HG03097 (cell line): ENCODE data around the gene ECHS1.
"Not testable (repeated sequence)": the region's sequence is repeated elsewhere in the genome, so short reads cannot be mapped to it uniquely, and the experiment has no call there.

Experiments
- ATAC-seq: cut with Tn5 transposase; IDR thresholded peaks from one replicate; pipeline ENCODE4 v1.9.1; 2021; ENCODE audit not compliant: unreplicated experiment, low FRiP score

ECHS1 gene

GRCh38 chr10:133373174-133374090 lies at the start of gene ECHS1:
ECHS1 (minus strand) TSS chr10:133373354; CDS start chr10:133373333, 21 bp downstream.
- ATAC-seq, result peak; percentile 93

DNA sequence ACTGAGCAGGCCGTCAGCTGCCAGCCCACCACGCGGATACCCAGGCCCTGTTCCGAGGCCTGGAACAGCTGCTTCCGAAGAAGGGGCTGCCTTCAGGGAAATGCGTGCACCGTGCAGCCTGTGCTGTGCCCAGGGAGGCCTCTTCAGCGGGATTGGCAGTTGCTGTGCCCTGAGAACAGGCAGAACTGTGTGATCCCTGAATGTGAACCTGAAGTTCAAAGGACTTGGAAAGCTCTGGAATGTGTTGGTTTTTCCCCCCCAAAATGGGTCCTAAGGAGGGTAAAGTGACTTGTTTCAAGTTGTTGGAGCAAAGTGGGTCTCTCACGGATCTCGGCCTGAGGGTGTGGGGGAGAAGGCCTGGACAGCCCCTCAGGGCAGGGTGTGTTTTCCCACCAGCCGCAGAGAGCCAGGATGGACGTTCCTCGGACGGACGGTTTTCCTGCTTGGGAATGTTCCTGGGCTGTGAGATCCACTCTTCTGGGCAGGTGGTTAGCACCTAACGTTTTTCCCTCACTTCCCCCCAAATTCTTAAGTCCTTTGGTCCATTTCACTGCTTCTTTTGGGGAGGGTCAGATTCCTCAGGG lies 49.2 kb upstream of the ECHS1 start:
- no peak for ATAC-seq

- ATAC-seq, result no peak
Observed at GRCh38 chr10:133421336-133422222, 48.4 kb upstream of the ECHS1 start.

- ATAC-seq, result no peak
Observed at GRCh38 chr10:133420579-133420978, 47.4 kb upstream of the ECHS1 start.

DNA sequence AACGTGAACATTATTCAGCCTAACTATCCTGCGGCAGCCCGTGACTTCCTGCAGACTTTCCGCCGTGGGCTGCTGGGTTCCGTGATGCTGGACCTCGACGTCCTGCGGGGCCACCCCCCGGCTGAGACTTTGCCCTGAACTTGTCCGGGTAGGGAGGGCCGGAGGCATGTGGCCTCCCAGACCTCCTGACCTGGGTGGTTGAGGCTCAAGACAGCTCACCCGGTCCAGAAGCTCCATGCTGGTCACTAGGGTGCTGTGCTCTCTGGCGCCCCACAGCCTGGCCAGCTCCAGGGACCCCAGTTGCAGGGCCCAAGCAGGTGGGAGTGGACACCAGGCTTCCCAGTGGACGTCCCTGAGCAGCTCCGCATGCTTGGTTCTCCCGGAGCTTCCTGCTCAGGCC lies 46.9 kb upstream of the ECHS1 start:
- no peak for ATAC-seq

DNA sequence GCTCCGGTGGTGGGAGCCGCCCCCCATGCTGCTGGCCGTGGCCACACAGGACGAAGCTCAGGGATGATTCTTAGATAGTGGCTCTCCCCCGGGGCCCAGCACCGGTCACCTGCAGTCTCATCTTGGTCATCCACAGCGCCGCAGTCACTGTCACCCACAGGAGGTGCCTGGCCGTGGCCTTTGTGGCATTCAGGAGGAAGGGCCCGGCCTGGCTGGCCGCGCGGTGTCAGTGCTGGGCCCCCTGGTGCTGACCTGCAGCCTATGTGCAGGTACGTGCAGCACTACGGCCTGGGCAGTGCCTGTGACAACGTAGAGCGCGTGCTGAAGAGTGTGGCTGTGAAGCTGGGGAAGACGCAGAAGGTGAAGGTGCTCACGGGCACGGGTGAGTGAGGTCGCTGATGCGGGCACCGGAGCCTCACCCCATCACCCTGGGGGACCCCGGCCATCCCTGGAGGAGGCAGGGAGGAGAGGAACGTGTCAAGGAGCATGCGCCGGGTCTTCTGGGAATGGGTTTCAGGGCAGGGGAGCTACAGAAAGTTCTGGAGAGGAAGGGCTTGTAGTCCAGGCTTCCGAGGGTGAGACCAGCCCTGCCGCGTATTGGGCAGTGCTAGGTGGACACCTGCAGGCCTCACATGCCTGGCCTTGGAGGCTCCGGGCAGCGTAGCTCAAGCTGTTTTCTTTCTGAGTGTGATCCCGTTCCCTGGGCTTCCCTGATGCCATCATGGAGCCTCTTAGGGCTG lies 46.2 kb upstream of the ECHS1 start:
- ATAC-seq, result no peak

- ATAC-seq, result no peak
Observed at GRCh38 chr10:133418289-133418993, 45.3 kb upstream of the ECHS1 start.

DNA sequence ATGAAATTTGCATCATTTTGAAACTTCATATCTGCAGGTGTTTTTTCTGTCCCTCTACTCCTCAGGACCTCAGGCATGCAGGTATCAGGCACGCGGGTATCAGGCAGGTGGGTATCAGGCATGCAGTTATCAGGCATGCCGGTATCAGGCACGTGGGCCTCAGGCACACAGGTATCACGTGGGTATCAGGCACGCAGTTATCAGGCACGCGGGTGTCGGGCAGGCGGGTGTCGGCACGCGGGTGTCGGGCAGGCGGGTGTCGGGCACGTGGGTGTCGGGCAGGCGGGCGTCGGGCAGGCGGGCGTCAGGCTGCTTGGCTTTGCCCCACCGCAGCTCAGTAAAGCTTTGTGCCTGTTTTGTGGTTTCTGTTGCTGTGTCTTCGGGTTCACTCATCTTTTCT lies 42.6 kb upstream of the ECHS1 start:
- no peak for ATAC-seq

DNA sequence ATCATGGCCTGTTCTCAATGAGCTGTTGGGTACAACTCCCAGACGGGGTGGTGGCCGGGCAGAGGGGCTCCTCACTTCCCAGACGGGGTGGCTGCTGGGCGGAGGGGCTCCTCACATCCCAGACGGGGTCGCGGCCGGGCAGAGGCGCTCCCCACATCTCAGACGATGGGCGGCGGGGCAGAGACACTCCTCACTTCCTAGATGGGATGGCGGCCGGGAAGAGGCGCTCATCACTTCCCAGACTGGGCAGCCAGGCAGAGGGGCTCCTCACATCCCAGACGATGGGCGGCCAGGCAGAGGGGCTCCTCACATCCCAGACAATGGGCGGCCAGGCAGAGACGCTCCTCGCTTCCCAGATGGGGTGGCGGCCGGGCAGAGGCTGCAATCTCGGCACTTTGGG lies 41.2 kb upstream of the ECHS1 start:
- ATAC-seq, result not testable (repeated sequence)

- no peak for ATAC-seq
Observed at GRCh38 chr10:133412381-133412711, 39.2 kb upstream of the ECHS1 start.

DNA sequence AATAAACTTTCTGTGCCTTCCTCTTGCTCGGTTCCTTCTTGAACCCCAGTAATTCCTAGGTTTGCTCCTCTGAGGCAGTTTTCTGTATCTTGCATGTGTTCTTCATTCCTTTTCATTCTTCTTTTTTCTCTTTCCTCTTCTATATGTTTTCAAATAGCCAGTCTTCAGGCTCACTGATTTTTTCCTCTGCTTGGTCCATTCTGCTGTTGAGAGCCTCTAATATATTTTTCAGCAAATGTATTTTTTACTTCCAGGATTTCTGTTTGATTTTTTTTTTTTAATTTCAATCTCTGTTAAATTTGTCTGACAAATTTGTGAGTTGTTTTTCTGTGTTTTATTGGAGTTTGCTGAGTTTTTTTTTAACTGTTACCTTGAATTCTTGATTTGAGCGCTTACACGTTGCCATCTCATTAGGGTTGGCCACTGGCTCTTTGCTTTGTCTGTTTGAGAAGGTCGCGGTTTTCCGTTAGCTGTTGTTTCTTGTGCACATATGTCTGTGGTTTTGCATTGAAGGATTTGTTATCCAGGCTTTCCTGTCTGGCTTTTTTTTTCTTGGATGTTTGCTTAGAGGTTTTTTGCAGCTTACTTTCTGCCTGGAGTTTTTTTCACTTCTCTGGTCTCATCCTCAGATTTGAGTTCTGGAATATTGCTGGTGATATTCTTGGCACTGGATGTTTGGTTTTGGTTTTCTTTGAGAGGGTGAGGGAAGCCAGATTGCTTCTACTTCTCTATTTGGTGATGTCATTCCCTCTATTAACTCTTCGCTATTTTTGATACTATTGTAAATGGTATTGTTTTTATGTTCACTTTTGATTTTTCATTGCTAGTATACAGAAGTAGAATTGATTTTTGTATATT lies 38.6 kb upstream of the ECHS1 start:
- ATAC-seq, result no peak

DNA sequence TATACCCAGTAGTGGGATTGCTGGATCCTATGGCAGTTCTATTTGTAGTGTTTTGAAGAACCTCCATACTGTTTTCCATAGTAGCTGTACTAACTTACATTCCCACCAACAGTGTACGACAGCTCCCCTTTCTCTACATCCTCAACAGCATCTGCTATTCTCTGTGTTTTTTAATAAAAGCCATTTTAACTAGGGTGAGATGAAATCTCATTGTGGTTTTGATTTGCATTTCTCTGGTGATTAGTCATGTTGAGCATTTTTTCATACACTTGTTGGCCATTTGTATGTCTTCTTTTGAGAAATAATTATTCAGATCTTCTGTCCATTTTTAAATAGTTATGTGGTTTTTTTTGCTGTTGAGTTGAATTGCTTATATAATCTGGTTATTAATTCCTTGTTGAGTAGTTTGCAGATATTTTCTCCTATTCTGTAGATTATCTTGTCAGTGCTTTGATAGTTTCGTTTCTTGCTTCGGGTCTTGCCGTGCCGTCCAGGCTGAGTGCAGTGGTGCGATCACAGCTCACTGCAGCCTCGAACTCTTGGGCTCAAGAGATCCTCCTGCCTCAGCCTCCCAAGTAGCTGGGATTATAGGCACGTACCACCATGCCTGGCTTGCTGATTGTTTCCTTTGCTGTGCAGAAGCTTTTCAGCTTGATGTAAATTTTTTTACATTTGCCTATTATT lies 32.8 kb upstream of the ECHS1 start:
- ATAC-seq, result no peak

- ATAC-seq, result no peak
Observed at GRCh38 chr10:133405272-133405671, 32.1 kb upstream of the ECHS1 start.

DNA sequence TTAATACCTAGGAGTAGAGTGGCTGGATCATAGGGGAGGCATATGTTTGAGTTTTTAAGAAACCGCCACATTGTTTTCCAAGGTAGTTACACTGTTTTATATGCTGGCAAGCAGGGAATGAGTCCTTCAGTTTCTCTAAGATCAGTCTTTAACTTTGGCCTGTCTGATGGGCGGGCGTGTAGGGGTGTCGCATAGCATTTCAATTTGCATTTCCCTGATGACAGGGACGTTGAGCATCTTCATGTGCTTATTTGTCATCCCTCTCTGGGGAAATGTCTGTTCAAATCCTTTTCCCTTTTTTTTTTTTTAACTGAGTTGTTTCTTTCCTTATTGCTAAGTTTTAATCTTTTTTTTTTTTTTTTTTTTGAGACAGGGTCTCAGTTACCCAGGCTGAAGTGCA lies 30.6 kb upstream of the ECHS1 start:
- ATAC-seq, result no peak

GRCh38 chr10:133403359-133403758 lies 30.2 kb upstream of the ECHS1 start:
- ATAC-seq, result no peak

GRCh38 chr10:133401981-133402725 lies 29.0 kb upstream of the ECHS1 start:
- ATAC-seq, result no peak

GRCh38 chr10:133401500-133401899 lies 28.3 kb upstream of the ECHS1 start:
- ATAC-seq, result peak; percentile 11
